ENCODE results near the gene TXNRD2.
"Not testable (repeated sequence)": the region's sequence is repeated elsewhere in the genome, so short reads cannot be mapped to it uniquely, and the experiment has no call there.

The TXNRD2 gene

DNA sequence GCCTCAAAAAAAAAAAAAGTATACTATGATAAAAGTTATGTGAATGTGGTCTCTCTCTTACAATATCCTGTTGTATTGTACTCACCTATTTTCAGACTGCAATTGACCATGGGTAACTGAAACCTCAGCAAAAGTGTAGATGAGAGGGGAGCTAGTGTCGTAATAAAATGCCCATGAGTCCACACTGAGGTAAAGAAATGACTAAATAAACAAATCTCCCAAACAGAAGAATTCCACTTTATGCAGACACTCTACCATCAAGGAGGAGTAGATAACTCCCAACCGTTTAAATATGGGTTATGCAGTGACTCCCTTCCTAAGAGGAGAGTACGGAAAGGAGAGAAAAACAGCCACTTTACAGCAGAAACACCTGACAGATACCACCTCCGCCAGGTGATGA lies 101.6 kb downstream of the TXNRD2 start:
- DNase-seq, result no peak

DNA sequence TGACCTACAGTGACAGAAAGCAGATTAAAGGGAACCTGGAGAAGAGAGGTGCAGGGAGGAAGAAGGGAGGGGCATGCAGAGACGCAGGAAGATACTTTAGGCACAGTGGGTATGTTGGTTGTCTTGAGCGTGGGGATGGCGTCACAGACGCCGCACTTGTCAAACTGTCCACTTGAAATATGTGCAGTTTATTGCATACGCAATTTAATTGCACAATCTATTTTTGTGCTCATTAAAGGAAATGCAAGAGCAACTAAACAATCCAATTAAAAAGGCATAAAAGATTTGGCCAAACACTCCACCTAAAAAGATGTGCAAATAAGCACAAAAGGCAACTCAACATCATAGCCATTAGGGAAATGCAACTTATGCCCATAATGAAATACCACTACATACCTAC lies 103.7 kb downstream of the TXNRD2 start:
- DNase-seq, result no peak

DNA sequence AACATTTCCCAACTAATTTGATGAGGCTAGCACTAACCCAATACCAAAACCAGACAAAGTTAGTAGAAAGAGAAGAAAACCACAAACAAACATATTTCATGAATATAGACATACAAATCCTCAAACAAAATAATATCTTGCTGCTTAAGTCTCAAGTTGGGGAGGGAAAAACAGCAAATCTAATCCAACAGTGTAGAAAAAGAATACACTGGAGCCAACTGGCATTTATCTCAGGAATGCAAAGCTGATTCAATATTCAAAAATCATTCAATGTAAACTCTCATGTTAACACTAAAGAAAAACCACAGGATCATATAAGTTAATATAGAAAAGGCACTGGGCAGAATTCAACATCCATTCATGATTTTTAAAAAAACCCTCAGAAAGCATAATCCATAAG lies 105.1 kb downstream of the TXNRD2 start:
- DNase-seq, result no peak

DNA sequence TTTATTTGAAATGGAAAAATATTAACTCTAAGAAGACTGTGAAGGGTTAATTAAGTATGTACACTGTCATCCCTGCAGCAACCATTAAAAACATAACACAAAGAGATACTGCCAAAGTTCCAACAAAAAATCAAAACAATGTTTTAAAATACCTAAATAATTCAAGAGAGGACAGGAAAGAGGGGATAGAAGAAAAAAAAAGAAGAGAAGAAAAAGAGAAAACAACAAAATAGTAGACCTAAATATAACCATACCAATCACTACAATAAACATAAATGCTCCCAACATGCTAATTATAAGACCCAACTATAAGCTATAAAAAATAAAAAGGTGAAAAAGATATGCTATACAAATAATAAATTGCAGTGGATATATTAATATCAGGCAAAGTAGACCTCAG lies 107.0 kb downstream of the TXNRD2 start:
- DNase-seq, result no peak

DNA sequence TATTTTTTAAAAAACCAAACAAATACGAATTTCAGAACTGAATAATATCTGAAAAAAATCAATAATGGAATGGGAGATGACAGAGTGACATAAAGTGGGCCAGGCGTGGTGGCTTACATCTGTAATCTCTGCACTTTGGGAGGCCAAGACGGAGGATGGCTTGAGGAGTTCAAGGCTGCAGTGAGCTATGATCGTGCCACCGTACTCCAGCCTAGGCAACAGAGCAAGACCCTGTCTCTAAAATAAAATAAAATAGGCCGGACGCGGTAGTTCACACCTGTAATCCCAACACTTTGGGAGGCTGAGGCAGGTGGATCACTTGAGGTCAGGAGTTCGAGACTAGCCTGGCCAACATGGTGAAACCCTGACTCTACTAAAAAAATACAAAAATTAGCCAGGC lies 108.3 kb downstream of the TXNRD2 start:
- peak; percentile 17 for DNase-seq

DNA sequence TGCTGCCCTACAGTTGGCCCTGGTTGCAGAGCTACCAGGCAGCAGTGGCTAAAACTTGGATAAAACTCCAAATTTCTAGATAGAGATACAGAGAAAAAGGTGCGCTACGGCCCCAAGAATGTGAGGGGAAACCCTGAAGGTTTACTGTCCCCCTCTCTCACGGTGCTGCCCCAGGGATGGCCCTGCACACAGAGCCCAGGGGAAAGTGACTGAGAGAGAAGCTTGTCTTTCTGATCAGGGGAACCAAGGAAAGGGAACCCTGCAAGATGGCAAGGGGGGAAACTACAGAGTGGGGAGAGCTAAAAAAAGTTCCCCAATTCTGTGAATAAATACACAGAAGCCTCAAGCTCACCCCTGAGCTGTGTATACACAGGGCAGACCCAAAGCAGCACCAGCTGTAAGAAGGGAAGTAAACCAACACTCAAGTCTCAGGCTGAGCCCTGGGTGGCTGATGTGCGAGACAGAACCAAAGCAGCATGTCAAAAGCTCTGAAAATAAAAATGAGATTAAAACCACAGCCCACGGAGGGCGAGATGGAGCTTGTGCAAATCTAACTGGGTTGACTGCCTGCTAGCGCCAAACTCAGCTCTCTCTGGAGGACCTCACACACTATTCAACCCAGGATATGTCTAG lies 109.0 kb downstream of the TXNRD2 start:
- DNase-seq, result peak; percentile 9

DNA sequence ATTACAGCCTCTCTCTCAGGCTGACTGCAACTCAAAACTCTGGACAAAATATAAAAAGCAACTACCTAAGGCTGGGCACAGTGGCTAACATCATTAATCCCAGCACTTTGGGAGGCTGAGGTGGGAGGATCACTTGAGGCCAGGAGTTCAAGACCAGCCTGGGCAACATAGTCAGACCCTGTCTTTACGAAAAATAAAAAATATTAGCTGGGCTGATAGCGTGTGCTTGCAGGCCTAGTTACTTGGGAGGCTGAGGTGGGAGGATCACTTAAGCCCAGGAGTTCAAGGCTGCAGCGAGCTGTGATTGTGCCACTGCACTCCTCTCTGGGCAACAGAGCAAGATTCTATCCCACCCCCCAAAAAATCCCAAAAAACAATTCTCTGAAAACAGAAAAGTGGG lies 109.6 kb downstream of the TXNRD2 start:
- DNase-seq, result not testable (repeated sequence)

DNA sequence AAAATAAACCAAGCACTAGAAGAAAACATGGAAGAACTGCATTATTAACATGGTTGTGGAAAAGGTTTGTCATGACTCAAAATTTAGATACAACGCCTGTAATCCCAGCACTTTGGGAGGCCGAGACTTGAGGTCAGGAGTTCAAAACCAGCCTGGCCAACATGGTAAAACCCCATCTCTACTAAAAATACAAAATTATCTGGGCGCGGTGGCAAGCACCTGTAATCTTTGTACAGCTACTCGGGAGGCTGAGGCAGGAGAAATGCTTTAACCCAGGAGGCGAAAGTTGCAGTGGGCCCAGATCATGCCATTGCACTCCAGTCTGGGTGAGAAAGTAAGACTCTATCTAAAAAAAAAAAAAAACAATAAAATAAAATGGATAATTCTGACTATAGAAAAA lies 110.6 kb downstream of the TXNRD2 start:
- DNase-seq, result peak; percentile 6

DNA sequence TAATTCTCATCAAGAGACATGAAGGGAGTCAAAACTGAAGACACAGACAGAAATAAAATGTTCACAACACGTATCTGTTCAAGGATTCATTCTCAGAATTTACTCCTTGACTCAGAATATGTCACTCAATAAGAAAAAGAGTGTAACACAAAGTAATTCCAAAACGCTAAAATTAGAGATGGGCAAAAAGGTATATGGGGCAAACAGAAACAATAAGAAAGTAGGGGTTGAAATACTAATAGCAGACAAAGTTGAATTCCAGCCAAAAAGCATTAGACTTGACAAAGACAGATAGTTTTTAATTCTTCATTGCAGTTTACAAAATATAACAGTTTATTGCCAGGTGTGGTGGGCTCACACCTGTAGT lies 113.6 kb downstream of the TXNRD2 start:
- DNase-seq, result no peak

DNA sequence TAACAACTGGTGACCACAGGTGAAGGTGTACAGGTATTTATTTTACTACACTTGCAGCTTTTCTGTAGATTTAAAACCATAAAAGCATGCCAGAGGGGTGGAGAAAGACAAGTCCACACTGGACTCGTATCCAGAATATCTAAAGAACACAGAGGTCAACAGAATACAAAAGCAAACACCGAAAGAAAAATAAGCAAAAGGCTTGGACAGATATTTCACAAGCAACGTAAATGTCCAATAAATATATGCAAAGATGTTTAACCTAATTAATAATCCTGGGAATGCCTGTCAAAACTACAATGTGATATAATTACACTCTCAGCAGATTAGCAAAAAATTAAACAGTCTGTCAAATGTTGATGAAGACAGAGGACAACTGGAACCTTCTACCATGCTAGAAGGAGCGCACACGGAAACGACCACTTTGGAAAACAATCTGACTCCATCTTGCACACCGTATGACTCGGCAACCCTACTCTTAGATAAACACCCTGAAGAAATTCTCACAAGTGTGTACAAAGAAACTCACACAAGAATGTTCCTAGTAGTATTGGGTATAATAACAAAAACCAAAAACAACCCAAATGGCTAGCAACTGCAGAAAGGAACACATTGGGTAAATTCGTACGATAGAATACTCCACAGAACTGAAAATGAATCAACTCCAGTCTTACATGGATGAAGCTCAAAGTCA lies 114.1 kb downstream of the TXNRD2 start:
- no peak for DNase-seq

DNA sequence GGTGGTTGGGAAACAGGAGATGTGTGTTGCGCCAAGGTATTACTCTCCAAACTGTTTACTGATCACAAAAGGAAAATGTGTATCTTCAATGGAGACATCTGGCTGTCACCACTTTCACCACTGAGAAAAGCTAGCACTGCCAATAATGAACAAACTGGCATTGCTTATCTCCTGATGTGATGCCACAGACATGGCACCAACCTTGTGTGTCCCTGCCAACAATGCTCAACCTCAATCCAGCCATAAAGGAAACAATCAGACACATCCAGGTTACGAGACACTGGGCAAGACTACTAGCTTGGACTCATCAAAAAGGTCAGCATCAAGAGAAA lies 115.0 kb downstream of the TXNRD2 start:
- no peak for DNase-seq

DNA sequence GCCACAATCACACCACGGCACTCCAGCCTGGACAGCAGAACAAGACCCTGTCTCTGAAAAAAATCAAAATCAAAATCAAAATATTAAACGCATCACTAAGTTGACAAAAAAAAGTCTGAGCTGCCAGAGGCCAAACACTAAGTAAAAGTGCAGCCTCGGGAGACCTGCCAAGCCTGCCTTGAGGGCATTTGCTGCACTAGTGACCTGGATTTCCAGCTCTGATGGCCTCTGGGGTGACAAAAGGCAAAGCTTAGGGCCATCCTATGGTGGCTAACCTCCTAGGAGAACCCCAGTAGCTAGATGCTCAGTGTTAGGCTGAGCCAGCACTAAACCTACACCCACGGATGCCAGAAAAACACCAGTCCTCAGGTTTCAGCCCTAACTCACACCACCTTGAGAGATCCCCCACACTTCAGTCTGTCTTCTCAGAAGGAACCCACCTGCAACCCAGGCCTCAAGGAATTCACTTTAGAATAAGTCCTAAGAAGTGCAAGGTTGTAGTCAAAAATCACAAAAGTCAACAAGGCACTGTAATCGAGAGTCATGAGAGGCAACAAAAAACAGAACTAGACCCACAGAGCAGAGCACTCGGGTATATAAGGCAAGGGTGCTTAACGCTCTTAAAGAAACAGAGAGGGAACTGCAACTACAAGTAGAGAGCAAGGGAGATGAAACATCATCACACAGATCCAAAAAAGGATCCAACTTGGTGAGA lies 115.6 kb downstream of the TXNRD2 start:
- DNase-seq, result peak; percentile 16
